GM06990 (cell line): Measurements from ENCODE around the gene TMEM89.

Experiments used
- DNase-seq: peaks from one replicate; pipeline ENCODE4 v3.0.0-alpha.2; 2011; ENCODE audit not compliant: insufficient read length; ENCODE audit errors: extremely low read depth
- H3K27me3 ChIP-seq: replicated peaks from 2 replicates; pipeline ENCODE4 v1.6.0; 2011; ENCODE audit warnings: low read length; ENCODE audit not compliant: control insufficient read depth, insufficient read depth
- H3K36me3 ChIP-seq: 2 replicates; pipeline ENCODE4 v1.5.1; 2011; ENCODE audit warnings: low read length; ENCODE audit not compliant: control insufficient read depth, insufficient read depth
- H3K4me3 ChIP-seq: replicated peaks from 2 replicates; pipeline ENCODE4 v1.5.1; 2011; ENCODE audit warnings: low read depth, mild to moderate bottlenecking, control low read depth, low read length
- TF ChIP-seq, protein P1 (sequence below): IDR thresholded peaks from 2 replicates; pipeline ENCODE4 v1.5.1; 2011; ENCODE audit warnings: low read length, control low read depth, mild to moderate bottlenecking, inconsistent platforms; ENCODE audit not compliant: insufficient read depth, poor library complexity, severe bottlenecking

The TMEM89 gene

DNA sequence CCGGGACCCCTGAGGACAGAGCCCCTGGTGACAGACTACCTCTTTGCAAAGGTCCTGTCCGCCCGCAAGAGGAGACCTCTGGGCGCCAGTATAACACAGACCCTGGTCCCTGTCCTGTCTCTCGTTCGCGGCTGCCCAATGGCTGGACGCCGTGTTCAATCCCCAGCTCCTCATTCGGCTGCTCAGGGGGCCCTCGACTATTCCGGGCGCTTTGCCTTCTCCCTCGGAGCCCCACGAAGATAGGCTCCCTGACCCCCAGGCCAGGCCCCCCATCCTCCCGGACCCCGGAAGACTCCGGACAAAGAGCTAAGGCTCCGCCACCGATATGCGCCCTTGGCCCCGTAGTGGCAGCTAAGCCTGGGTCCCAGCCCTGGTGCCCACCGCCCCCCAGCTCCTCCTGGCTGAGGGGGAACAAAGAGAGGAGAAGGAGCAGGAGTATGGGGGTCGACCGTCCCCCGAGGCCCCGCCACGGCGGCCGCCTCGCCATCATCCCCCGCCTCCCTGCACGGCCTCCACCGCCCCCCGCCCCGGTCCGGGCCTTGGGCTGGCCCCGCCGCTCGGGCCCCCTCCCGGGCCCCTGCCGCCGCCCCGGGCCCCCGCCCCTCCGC, 40.7 kb upstream of the TMEM89 start:
- DNase-seq: no peak
- no peaks in the 10 kb centered on the region for H3K27me3 ChIP-seq
- TF ChIP-seq, protein P1, sequence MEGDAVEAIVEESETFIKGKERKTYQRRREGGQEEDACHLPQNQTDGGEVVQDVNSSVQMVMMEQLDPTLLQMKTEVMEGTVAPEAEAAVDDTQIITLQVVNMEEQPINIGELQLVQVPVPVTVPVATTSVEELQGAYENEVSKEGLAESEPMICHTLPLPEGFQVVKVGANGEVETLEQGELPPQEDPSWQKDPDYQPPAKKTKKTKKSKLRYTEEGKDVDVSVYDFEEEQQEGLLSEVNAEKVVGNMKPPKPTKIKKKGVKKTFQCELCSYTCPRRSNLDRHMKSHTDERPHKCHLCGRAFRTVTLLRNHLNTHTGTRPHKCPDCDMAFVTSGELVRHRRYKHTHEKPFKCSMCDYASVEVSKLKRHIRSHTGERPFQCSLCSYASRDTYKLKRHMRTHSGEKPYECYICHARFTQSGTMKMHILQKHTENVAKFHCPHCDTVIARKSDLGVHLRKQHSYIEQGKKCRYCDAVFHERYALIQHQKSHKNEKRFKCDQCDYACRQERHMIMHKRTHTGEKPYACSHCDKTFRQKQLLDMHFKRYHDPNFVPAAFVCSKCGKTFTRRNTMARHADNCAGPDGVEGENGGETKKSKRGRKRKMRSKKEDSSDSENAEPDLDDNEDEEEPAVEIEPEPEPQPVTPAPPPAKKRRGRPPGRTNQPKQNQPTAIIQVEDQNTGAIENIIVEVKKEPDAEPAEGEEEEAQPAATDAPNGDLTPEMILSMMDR: no peak
- no peak overlapping the region for H3K4me3 ChIP-seq
- no peaks in the 10 kb centered on the region for H3K36me3 ChIP-seq

DNA sequence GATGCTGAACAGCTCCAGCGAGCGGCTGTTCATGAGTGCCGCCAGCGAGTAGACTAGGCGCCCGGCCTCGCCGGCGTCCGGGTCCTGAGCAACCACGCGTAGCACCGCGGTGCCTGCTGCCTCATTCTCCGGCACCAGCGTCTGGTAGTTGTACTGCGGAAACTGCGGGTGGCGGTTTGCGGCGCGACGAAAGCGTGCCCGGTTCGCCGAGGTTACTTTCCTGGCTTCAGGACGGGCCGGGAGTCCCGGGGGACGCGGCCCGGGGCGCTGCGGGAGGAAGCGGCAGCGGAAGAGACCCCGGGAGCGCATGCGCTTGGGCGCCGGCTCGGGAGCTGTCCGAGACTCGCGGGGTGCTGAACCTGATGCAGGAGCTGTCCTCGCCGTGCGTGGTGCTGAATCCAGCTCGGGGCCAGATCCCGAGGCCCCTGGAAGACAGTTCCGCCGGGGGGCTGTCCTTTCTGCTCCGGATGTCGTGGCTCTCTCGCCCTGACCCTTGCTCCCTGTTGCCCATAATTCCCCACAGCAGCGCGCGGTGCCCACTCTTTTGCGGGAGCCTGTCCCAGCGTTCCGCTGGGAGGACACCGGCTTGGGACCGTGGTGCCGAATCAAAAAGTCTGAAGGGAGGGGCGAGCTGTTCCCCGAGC, 40.1 kb upstream of the TMEM89 start:
- H3K36me3 ChIP-seq: no peaks in the 10 kb centered on the region
- TF ChIP-seq, protein P1: no peak
- H3K27me3 ChIP-seq: no peaks in the 10 kb centered on the region
- peak overlapping the region; percentile 17 for H3K4me3 ChIP-seq
- peak; percentile 68 for DNase-seq

DNA sequence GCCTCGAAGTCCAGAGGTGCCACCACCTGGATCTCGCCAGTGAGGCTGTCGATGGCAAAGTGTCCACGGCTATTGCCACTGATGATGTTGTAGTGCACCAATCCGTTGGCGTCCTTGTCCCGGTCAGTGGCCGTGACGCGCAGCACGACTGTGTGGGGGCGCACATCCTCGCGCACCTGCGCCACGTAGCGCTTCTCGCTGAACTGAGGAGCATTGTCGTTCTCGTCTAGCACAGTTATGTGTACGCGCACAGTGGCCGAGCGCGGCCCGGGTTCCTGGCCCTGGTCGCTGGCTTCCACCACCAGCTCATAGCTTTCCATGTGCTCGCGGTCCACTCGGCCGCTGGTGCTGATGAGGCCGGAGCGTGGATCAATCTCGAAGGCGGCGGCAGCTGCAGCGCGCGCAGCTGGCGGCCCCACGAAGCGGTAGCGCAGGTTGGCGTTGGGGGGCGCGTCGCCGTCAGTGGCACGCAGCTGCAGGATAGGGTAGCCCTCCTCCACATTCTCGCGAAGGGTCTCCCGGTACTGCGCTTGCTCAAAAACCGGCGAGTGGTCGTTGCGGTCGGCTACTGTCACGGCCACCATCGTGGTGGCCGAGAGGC, 39.3 kb upstream of the TMEM89 start:
- Histone ChIP-seq H3K36me3 (no peaks in the 10 kb centered on the region), H3K4me3 (no peak overlapping the region), H3K27me3 (no peaks in the 10 kb centered on the region)
- no peak for DNase-seq
- TF ChIP-seq, protein P1: no peak

DNA sequence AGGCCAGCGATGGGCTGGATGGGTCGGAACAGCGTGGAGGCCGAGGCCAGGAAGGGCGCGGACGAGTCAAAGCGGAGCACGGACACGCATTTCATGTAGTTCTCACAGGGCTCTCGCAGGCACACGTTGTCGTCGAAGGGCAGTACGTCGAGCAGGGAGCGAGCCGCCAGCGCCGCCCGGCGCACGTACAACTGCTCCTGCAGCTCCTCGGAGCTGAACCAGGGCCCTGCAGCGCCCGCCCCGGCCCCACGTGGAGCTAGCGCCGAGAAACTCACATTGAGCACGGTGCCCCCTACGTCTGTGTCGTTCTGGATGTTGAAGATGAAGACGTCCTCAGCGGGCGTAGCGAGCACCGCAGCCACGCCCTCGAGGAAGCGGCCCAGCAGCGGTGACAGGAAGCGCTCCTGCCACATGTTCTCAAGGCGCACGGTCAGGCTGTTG, 35.3 kb upstream of the TMEM89 start:
- Histone ChIP-seq H3K36me3 (no peaks in the 10 kb centered on the region), H3K4me3 (peak overlapping the region; percentile 64), H3K27me3 (no peaks in the 10 kb centered on the region)
- TF ChIP-seq, protein P1: no peak
- DNase-seq: no peak

- DNase-seq: peak; percentile 89
- H3K4me3 ChIP-seq: peak overlapping the region; percentile 64
- H3K27me3 ChIP-seq: no peaks in the 10 kb centered on the region
- no peaks in the 10 kb centered on the region for H3K36me3 ChIP-seq
- TF ChIP-seq, protein P1: peak; percentile 28
These were observed 34.7 kb upstream of the TMEM89 start for GRCh38 chr3:48656061-48656840.
